IMR-90 (cell line): Measurements from ENCODE around the gene PMM1. TPM values are rescaled to one million over a fixed set of nuclear protein-coding genes. Genes with fewer than 3 reads are reported as not detected.
A peak's percentile ranks its signal among the peaks of the same experiment; 100 is the strongest.

Experiments used
- ATAC-seq: fragments of 200-7000 bp; cut with Tn5 transposase; 2 replicates; pipeline ENCODE4 v1.9.1; 2020; ENCODE audit warnings: low read depth, mild to moderate bottlenecking, moderate library complexity
- BruUV-seq: library from RNA; stranded (reverse); fragments of 400-500 nt; replicated peaks from 2 replicates; lab custom pipeline; 2021; lab: Mats Ljungman, UMichigan
- CTCF ChIA-PET: fragments of 300-600 bp; formaldehyde crosslinking; extraction: SDS; loops from one replicate; lab custom pipeline; 2021; ENCODE audit warnings: antibody characterized with exemption; lab: Yijun Ruan, JAX
- POLR2A ChIA-PET: fragments of 300-600 bp; sonication (Branson Sonifier 250); formaldehyde crosslinking; loops from one replicate; lab custom pipeline; 2022; ENCODE audit warnings: antibody characterized with exemption; ENCODE audit not compliant: unreplicated experiment; lab: Charles Lee
- DNase-seq: peaks from one replicate; pipeline ENCODE4 v3.0.0; 2013
- H2AFZ ChIP-seq: replicated peaks from 2 replicates; pipeline ENCODE3; 2013; ENCODE audit warnings: low read length, mild to moderate bottlenecking; ENCODE audit not compliant: poor library complexity
- H2AK5ac ChIP-seq: 2 replicates; pipeline ENCODE4 v1.6.1; 2013; ENCODE audit warnings: low read depth, low read length, inconsistent platforms
- H2AK9ac ChIP-seq: replicated peaks from 2 replicates; pipeline ENCODE3; 2013; ENCODE audit warnings: mild to moderate bottlenecking, low read depth, low read length, moderate library complexity; ENCODE audit not compliant: poor library complexity
- H2BK120ac ChIP-seq: 2 replicates; pipeline ENCODE4 v1.6.1; 2013; ENCODE audit warnings: low read depth, low read length, inconsistent platforms
- H2BK15ac ChIP-seq: 3 replicates; pipeline ENCODE4 v1.6.1; 2013; ENCODE audit warnings: low read depth, low read length, inconsistent platforms
- H2BK20ac ChIP-seq: 2 replicates; pipeline ENCODE4 v1.6.1; 2013; ENCODE audit warnings: low read depth, mild to moderate bottlenecking, inconsistent platforms, low read length, moderate library complexity
- H2BK5ac ChIP-seq: 2 replicates; pipeline ENCODE4 v1.6.1; 2013; ENCODE audit warnings: mild to moderate bottlenecking, low read depth, low read length, inconsistent platforms; ENCODE audit not compliant: poor library complexity, severe bottlenecking
- H3K14ac ChIP-seq: replicated peaks from 2 replicates; pipeline ENCODE4 v1.6.1; 2013; ENCODE audit warnings: low read depth, low read length, inconsistent platforms
- H3K18ac ChIP-seq: 2 replicates; pipeline ENCODE4 v1.6.1; 2013; ENCODE audit warnings: low read depth, low read length, control low read depth
- H3K23ac ChIP-seq: 2 replicates; pipeline ENCODE4 v1.6.1; 2013; ENCODE audit warnings: low read depth, low read length, inconsistent platforms
- H3K27ac ChIP-seq: 2 replicates; pipeline ENCODE4 v1.5.1; 2013; ENCODE audit warnings: mild to moderate bottlenecking, control low read depth, low read length; ENCODE audit not compliant: insufficient read depth
- H3K27me3 ChIP-seq: 2 replicates; pipeline ENCODE4 v1.6.1; 2013; ENCODE audit warnings: low read length; ENCODE audit not compliant: control insufficient read depth, insufficient read depth
- H3K36me3 ChIP-seq: 2 replicates; pipeline ENCODE4 v1.6.1; 2013; ENCODE audit warnings: low read length, mixed read lengths; ENCODE audit not compliant: control insufficient read depth, insufficient read depth
- H3K4ac ChIP-seq: 2 replicates; pipeline ENCODE4 v1.6.1; 2013; ENCODE audit warnings: low read depth, low read length, inconsistent platforms
- H3K4me1 ChIP-seq: 2 replicates; pipeline ENCODE4 v1.6.1; 2013; ENCODE audit warnings: low read length, mixed read lengths; ENCODE audit not compliant: control insufficient read depth, insufficient read depth
- H3K4me2 ChIP-seq: 2 replicates; pipeline ENCODE4 v1.6.1; 2013; ENCODE audit warnings: low read depth, mild to moderate bottlenecking, control low read depth, low read length, moderate library complexity
- H3K4me3 ChIP-seq: 2 replicates; pipeline ENCODE4 v1.5.1; 2013; ENCODE audit warnings: low read depth, mild to moderate bottlenecking, control low read depth, low read length, moderate library complexity; ENCODE audit not compliant: insufficient read depth
- H3K56ac ChIP-seq: 2 replicates; pipeline ENCODE4 v1.6.1; 2013; ENCODE audit warnings: low read length, inconsistent platforms; ENCODE audit not compliant: insufficient read depth; ENCODE audit errors: extremely low read depth
- H3K79me1 ChIP-seq, 2 experiments: 2 replicates each; pipeline ENCODE4 v1.6.1; 2013; ENCODE audit warnings: low read length in 2 of 2, inconsistent platforms in 1 of 2, low read depth in 1 of 2
- H3K9ac ChIP-seq: 2 replicates; pipeline ENCODE4 v1.6.1; 2013; ENCODE audit warnings: low read depth, low read length, control low read depth
- H3K9me1 ChIP-seq: 2 replicates; pipeline ENCODE4 v1.6.1; 2013; ENCODE audit warnings: low read length, inconsistent platforms; ENCODE audit not compliant: insufficient read depth
- H3K9me3 ChIP-seq: 2 replicates; pipeline ENCODE4 v1.6.1; 2013; ENCODE audit warnings: low read length; ENCODE audit not compliant: control insufficient read depth, insufficient read depth
- H4K20me1 ChIP-seq: 2 replicates; pipeline ENCODE4 v1.6.1; 2013; ENCODE audit warnings: low read length, inconsistent platforms; ENCODE audit not compliant: insufficient read depth
- H4K5ac ChIP-seq: 2 replicates; pipeline ENCODE4 v1.6.1; 2013; ENCODE audit warnings: mild to moderate bottlenecking, low read depth, low read length, control low read depth
- H4K8ac ChIP-seq, 2 experiments: 2 replicates each; pipeline ENCODE4 v1.6.1; 2013; ENCODE audit warnings: low read depth in 2 of 2, low read length in 2 of 2, control low read depth in 1 of 2, inconsistent platforms in 1 of 2
- H4K91ac ChIP-seq: 2 replicates; pipeline ENCODE4 v1.6.1; 2013; ENCODE audit warnings: low read depth, low read length, inconsistent platforms; ENCODE audit not compliant: insufficient read depth
- NFE2L2 ChIP-seq: fragments of 150-350 bp; IDR thresholded peaks from 2 replicates; pipeline ENCODE4 v1.6.1; 2016; ENCODE audit warnings: low read depth, mild to moderate bottlenecking, low read length
- POLR2A ChIP-seq: IDR thresholded peaks from 2 replicates; pipeline ENCODE4 v1.6.1; 2012; ENCODE audit warnings: mild to moderate bottlenecking, low read depth, low read length
- RCOR1 ChIP-seq: IDR thresholded peaks from 2 replicates; pipeline ENCODE4 v1.6.1; 2012; ENCODE audit warnings: mild to moderate bottlenecking, low read length, improper control_type of control experiment; ENCODE audit not compliant: insufficient replicate concordance
- SMC3 ChIP-seq: fragments of 150-350 bp; IDR thresholded peaks from 2 replicates; pipeline ENCODE4 v1.6.1; 2016; ENCODE audit warnings: low read depth, mild to moderate bottlenecking, antibody characterized with exemption, low read length, moderate library complexity
- WGBS, 2 experiments: methylation state at CpG; one replicate each; pipeline versions ENCODE4 v1.1.5 to v1.1.7; 2013; ENCODE audit warnings: missing lambda C conversion rate in 2 of 2; ENCODE audit not compliant: insufficient read length in 1 of 2; ENCODE audit errors: extremely low coverage in 2 of 2; 5-methylcytosine and 5-hydroxymethylcytosine counted together
- dilution Hi-C: fragments of 300-500 bp; cut with HindIII; formaldehyde crosslinking; loops from one replicate; pipeline ENCODE4 v1.14.3; 2018; ENCODE audit warnings: low sequenced_read_pairs; ENCODE audit not compliant: unreplicated experiment
- in situ Hi-C: fragments of 300-500 bp; cut with MboI; formaldehyde crosslinking; loops from 3 replicates; pipeline ENCODE4 v1.14.3; 2019; ENCODE audit warnings: low sequenced_read_pairs, inconsistent platforms, mixed read lengths
- intact Hi-C: fragments of 100-400 bp; cut with micrococcal nuclease; formaldehyde crosslinking; loops from 2 replicates; pipeline ENCODE4 v1.10.0; 2022
- polyA plus RNA-seq, 3 experiments: library from polyadenylated mRNA; depleted of rRNA; stranded (reverse); fragments of >200 nt; gene quantifications; 2 replicates each; pipeline ENCODE4 v1.2.3, GENCODE V29; 2012; ENCODE audit warnings: low replicate concordance in 1 of 3
- total RNA-seq: library from RNA; depleted of rRNA; stranded (reverse); fragments of >200 nt; gene quantifications from 2 replicates; pipeline ENCODE4 v1.2.3, GENCODE V29; 2012
- TF ChIP-seq, protein P1 (sequence below): fragments of 150-350 bp; IDR thresholded peaks from 2 replicates; pipeline ENCODE4 v1.6.1; 2017; ENCODE audit warnings: mild to moderate bottlenecking, antibody characterized with exemption, low read length, low read depth

The PMM1 gene
- total and polyA plus RNA-seq, 2 of the 4 experiments (the other 2 are of a cell fraction): 22.8 to 92.8 TPM

DNA sequence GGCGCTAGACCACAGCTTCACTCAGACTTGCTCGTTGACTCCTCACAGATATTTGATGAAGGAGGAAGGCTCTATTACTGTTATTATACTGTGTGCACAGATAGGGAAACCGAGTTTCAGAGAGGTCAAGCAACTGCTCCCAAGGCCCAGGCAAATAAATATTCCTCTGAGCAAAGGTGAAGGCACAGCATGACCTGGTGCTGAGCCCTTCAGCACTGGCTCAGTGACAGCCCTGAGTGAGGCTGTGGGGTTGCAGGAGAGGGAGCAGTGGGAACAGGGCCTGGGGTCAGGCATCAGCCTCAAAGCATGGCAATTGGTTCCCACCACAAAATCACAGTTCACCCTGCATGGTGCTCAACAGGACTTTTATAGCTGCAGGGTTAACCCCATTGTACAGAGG is 52.4 kb downstream of the PMM1 start:
- no peak overlapping the region for H2BK20ac ChIP-seq
- ATAC-seq: no peak
- no peak overlapping the region for H2AFZ ChIP-seq
- H3K56ac ChIP-seq: no peak overlapping the region
- BruUV-seq: no TSS peak
- H2AK9ac ChIP-seq: peak overlapping the region; percentile 1
- TF ChIP-seq POLR2A (no peak), SMC3 (no peak), RCOR1 (no peak), NFE2L2 (no peak)
- TF ChIP-seq, protein P1, sequence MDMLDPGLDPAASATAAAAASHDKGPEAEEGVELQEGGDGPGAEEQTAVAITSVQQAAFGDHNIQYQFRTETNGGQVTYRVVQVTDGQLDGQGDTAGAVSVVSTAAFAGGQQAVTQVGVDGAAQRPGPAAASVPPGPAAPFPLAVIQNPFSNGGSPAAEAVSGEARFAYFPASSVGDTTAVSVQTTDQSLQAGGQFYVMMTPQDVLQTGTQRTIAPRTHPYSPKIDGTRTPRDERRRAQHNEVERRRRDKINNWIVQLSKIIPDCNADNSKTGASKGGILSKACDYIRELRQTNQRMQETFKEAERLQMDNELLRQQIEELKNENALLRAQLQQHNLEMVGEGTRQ: no peak
- H2BK120ac ChIP-seq: no peak overlapping the region
- H2BK5ac ChIP-seq: no peak overlapping the region
- no peak overlapping the region for H3K4me3 ChIP-seq
- ChIA-PET POLR2A (interaction anchor here (0.6 kb wide), 1 partner anchor 156 kb away, joined by 13 read pairs; the partner anchor contains the start of gene TEF), CTCF (no interaction called here)
- H2BK15ac ChIP-seq: no peak overlapping the region
- H3K79me1 ChIP-seq: peaks cover 21 to 71% of the 10 kb centered on the region in 2 experiments
- no peak overlapping the region for H3K4ac ChIP-seq
- no peak overlapping the region for H3K27ac ChIP-seq
- no peak overlapping the region for H3K18ac ChIP-seq
- no peak overlapping the region for H2AK5ac ChIP-seq
- H3K4me2 ChIP-seq: no peak overlapping the region
- H3K4me1 ChIP-seq: peaks cover 5% of the 10 kb centered on the region; the same call in 1 of the 2 replicates
- H3K9me3 ChIP-seq: no peaks in the 10 kb centered on the region
- peaks cover 16% of the 10 kb centered on the region for H3K9me1 ChIP-seq
- H4K5ac ChIP-seq: no peak overlapping the region
- intact Hi-C loops: no loop called here
- peaks cover 36% of the 10 kb centered on the region for H3K36me3 ChIP-seq
- H3K27me3 ChIP-seq: no peaks in the 10 kb centered on the region
- no peak overlapping the region; the same call in 1 of the 2 replicates for H3K14ac ChIP-seq
- no peak overlapping the region for H3K23ac ChIP-seq
- no peak for DNase-seq
- H4K91ac ChIP-seq: no peak overlapping the region
- no peak overlapping the region for H3K9ac ChIP-seq
- in situ Hi-C loops: no loop called here
- no CpG with 5 or more reads among the region's 3 CpGs for WGBS, 2 experiments
- no peak overlapping the region for H4K8ac ChIP-seq
- dilution Hi-C loops: no loop called here
- peaks cover 57% of the 10 kb centered on the region for H4K20me1 ChIP-seq
